DOHH2 (cell line): ENCODE data around the gene RLF.
"Not testable (repeated sequence)": the region's sequence is repeated elsewhere in the genome, so short reads cannot be mapped to it uniquely, and the experiment has no call there.

Experiments used
- H3F3A ChIP-seq: fragments of 200-600 bp; sonication (generic), shearing (Covaris generic); 2 replicates; pipeline ENCODE4 v1.6.0; 2016; ENCODE audit warnings: antibody characterized with exemption, mild to moderate bottlenecking; ENCODE audit not compliant: control insufficient read depth, insufficient read depth
- H3K27ac ChIP-seq: fragments of 200-600 bp; sonication (generic); 2 replicates; pipeline ENCODE4 v1.5.1; 2014; ENCODE audit warnings: low read depth, mild to moderate bottlenecking, low read length, moderate library complexity
- H3K27me3 ChIP-seq: fragments of 200-600 bp; sonication (generic); 2 replicates; pipeline ENCODE4 v1.6.1; 2014; ENCODE audit warnings: mild to moderate bottlenecking, low read length, mixed read lengths; ENCODE audit not compliant: control insufficient read depth
- H3K36me3 ChIP-seq: fragments of 200-600 bp; sonication (generic); 2 replicates; pipeline ENCODE4 v1.6.1; 2014; ENCODE audit warnings: mild to moderate bottlenecking, low read length, moderate library complexity, mixed read lengths; ENCODE audit not compliant: control insufficient read depth
- H3K4me1 ChIP-seq: fragments of 200-600 bp; sonication (generic); 2 replicates; pipeline ENCODE4 v1.6.1; 2014; ENCODE audit warnings: mild to moderate bottlenecking, low read length, mixed read lengths; ENCODE audit not compliant: control insufficient read depth
- H3K4me2 ChIP-seq: fragments of 200-600 bp; sonication (generic); 2 replicates; pipeline ENCODE4 v1.6.0; 2014; ENCODE audit warnings: mild to moderate bottlenecking, low read length, moderate library complexity
- H3K4me3 ChIP-seq: fragments of 200-600 bp; sonication (generic); 2 replicates; pipeline ENCODE4 v1.5.1; 2014; ENCODE audit warnings: mild to moderate bottlenecking, low read length, mixed read lengths
- H3K79me2 ChIP-seq: fragments of 200-600 bp; sonication (generic); 2 replicates; pipeline ENCODE4 v1.6.1; 2014; ENCODE audit warnings: mild to moderate bottlenecking, low read length, mixed read lengths; ENCODE audit not compliant: control insufficient read depth
- H3K9me2 ChIP-seq: fragments of 200-600 bp; sonication (generic); replicated peaks from 2 replicates; pipeline ENCODE4 v1.6.1; 2014; ENCODE audit warnings: mild to moderate bottlenecking, low read length, mixed read lengths; ENCODE audit not compliant: control insufficient read depth
- H3K9me3 ChIP-seq: fragments of 200-600 bp; sonication (generic); 2 replicates; pipeline ENCODE4 v1.6.1; 2014; ENCODE audit warnings: antibody characterized with exemption, low read length, mixed read lengths; ENCODE audit not compliant: control insufficient read depth, insufficient read depth
- H4K20me1 ChIP-seq: fragments of 200-600 bp; sonication (generic); 2 replicates; pipeline ENCODE4 v1.6.0; 2014; ENCODE audit warnings: low read depth, mild to moderate bottlenecking, antibody characterized with exemption, low read length, moderate library complexity; ENCODE audit not compliant: control insufficient read depth, insufficient read depth
- CTCF ChIP-seq: fragments of 200-600 bp; sonication (generic); IDR thresholded peaks from one replicate; pipeline ENCODE4 v1.5.1; 2014; ENCODE audit warnings: antibody characterized with exemption, mild to moderate bottlenecking, low read depth, low read length; ENCODE audit not compliant: poor library complexity, severe bottlenecking
- EZH2phosphoT487 ChIP-seq: fragments of 200-600 bp; sonication (generic); IDR thresholded peaks from 2 replicates; pipeline ENCODE4 v1.6.1; 2017; ENCODE audit warnings: borderline replicate concordance, mild to moderate bottlenecking, antibody characterized with exemption, low read length, moderate library complexity, mixed read lengths

Gene RLF

GRCh38 chr1:40184193-40184592, 23.0 kb downstream of the RLF start:
- Histone ChIP-seq H3K27ac (no peak overlapping the region), H3K79me2 (peaks cover 96% of the 10 kb centered on the region)
- no peak for TF ChIP-seq CTCF
- no peak for TF ChIP-seq EZH2phosphoT487

GRCh38 chr1:40185951-40186864, 25.0 kb downstream of the RLF start:
- H3K4me1 ChIP-seq, result peaks cover 55% of the 10 kb centered on the region
- no peaks in the 10 kb centered on the region for H3K27me3 ChIP-seq
- peak overlapping the region; percentile 32 for H3K4me2 ChIP-seq
- peak overlapping the region; percentile 5 for H3K4me3 ChIP-seq
- H3K79me2 ChIP-seq, result peaks cover 83% of the 10 kb centered on the region
- H3F3A ChIP-seq, result peaks cover 7% of the 10 kb centered on the region; the same call in 1 of the 2 replicates
- H4K20me1 ChIP-seq, result peaks cover 15% of the 10 kb centered on the region; the same call in 1 of the 2 replicates
- no peaks in the 10 kb centered on the region for H3K9me3 ChIP-seq
- H3K36me3 ChIP-seq, result peaks cover 30% of the 10 kb centered on the region
- no peaks in the 10 kb centered on the region for H3K9me2 ChIP-seq
- TF ChIP-seq CTCF, result no peak
- no peak for TF ChIP-seq EZH2phosphoT487
- peak overlapping the region; percentile 32 for H3K27ac ChIP-seq

More at GRCh38 chr1:40184193-40184592, 23.0 kb downstream of the RLF start:
- no peak overlapping the region for H3K4me3 ChIP-seq
- H3F3A ChIP-seq, result peaks cover 7% of the 10 kb centered on the region; the same call in 1 of the 2 replicates
- no peak overlapping the region for H3K4me2 ChIP-seq
- peaks cover 55% of the 10 kb centered on the region for H3K4me1 ChIP-seq
- H3K9me3 ChIP-seq, result no peaks in the 10 kb centered on the region
- no peaks in the 10 kb centered on the region for H3K27me3 ChIP-seq
- peaks cover 21% of the 10 kb centered on the region; the same call in 1 of the 2 replicates for H4K20me1 ChIP-seq
- H3K9me2 ChIP-seq, result no peaks in the 10 kb centered on the region
- H3K36me3 ChIP-seq, result peaks cover 10% of the 10 kb centered on the region

- H3K9me2 ChIP-seq, result no peaks in the 10 kb centered on the region
- H3K9me3 ChIP-seq, result no peaks in the 10 kb centered on the region
- peaks cover 71% of the 10 kb centered on the region for H3K79me2 ChIP-seq
- H3F3A ChIP-seq, result peaks cover 7% of the 10 kb centered on the region; the same call in 1 of the 2 replicates
- H3K4me3 ChIP-seq, result no peak overlapping the region
- peaks cover 13% of the 10 kb centered on the region; the same call in 1 of the 2 replicates for H4K20me1 ChIP-seq
- peaks cover 38% of the 10 kb centered on the region for H3K36me3 ChIP-seq
- H3K27me3 ChIP-seq, result no peaks in the 10 kb centered on the region
- TF ChIP-seq CTCF (no peak), EZH2phosphoT487 (no peak)
- no peak overlapping the region for H3K27ac ChIP-seq
- peaks cover 51% of the 10 kb centered on the region for H3K4me1 ChIP-seq
- peak overlapping the region; percentile 18; the same call in 1 of the 2 replicates for H3K4me2 ChIP-seq
Measured at GRCh38 chr1:40187399-40187798, 26.2 kb downstream of the RLF start.

- not testable (repeated sequence) for H3K27ac ChIP-seq, H4K20me1 ChIP-seq, H3K9me3 ChIP-seq, H3K4me2 ChIP-seq, H3K79me2 ChIP-seq, H3K27me3 ChIP-seq, H3K4me3 ChIP-seq, H3K9me2 ChIP-seq, H3F3A ChIP-seq, H3K4me1 ChIP-seq
- peaks cover 67% of the 10 kb centered on the region for H3K36me3 ChIP-seq
Measured at GRCh38 chr1:40194639-40195038, 33.5 kb downstream of the RLF start.
